ENCODE data around the gene GRXCR2.
"Not testable (repeated sequence)": the region's sequence is repeated elsewhere in the genome, so short reads cannot be mapped to it uniquely, and the experiment has no call there.

GRXCR2 gene

GRCh38 chr5:145872914-145873313 is at the start of gene GRXCR2:
Gene GRXCR2 (minus strand): TSS chr5:145873014. CDS start chr5:145872968, 46 bp downstream.
- no peak for DNase-seq (ENCODE audit: low read depth in 2 of 2)

- DNase-seq (ENCODE audit: low read depth in 2 of 2) = no peak
These were observed 49.2 kb upstream of the GRXCR2 start for GRCh38 chr5:145922059-145922458.

GRCh38 chr5:145921211-145921610 is 48.4 kb upstream of the GRXCR2 start:
- no peak for DNase-seq (ENCODE audit: low read depth in 2 of 2)

GRCh38 chr5:145920542-145921210 is 47.9 kb upstream of the GRXCR2 start:
- no peak for DNase-seq (ENCODE audit: low read depth in 2 of 2)

GRCh38 chr5:145919413-145919812 is 46.6 kb upstream of the GRXCR2 start:
- DNase-seq (ENCODE audit: low read depth in 2 of 2) = no peak

GRCh38 chr5:145918397-145918796 is 45.6 kb upstream of the GRXCR2 start:
- no peak for DNase-seq (ENCODE audit: low read depth in 2 of 2)

- no peak for DNase-seq (ENCODE audit: low read depth in 2 of 2)
These were observed 44.5 kb upstream of the GRXCR2 start for GRCh38 chr5:145917288-145917687.

GRCh38 chr5:145915970-145916638 is 43.3 kb upstream of the GRXCR2 start:
- no peak for DNase-seq (ENCODE audit: low read depth in 2 of 2)

- no peak for DNase-seq (ENCODE audit: low read depth in 2 of 2)
These were observed 40.9 kb upstream of the GRXCR2 start for GRCh38 chr5:145913701-145914100.

GRCh38 chr5:145912594-145912993 is 39.8 kb upstream of the GRXCR2 start:
- DNase-seq (ENCODE audit: low read depth in 2 of 2) = no peak

GRCh38 chr5:145912019-145912418 is 39.2 kb upstream of the GRXCR2 start:
- DNase-seq (ENCODE audit: low read depth in 2 of 2) = no peak

GRCh38 chr5:145911164-145911563 is 38.4 kb upstream of the GRXCR2 start:
- DNase-seq (ENCODE audit: low read depth in 2 of 2) = no peak

- no peak for DNase-seq (ENCODE audit: low read depth in 2 of 2)
These were observed 35.6 kb upstream of the GRXCR2 start for GRCh38 chr5:145908206-145908960.

- DNase-seq (ENCODE audit: low read depth in 2 of 2) = no peak
These were observed 33.6 kb upstream of the GRXCR2 start for GRCh38 chr5:145906401-145906800.

- DNase-seq (ENCODE audit: low read depth in 2 of 2) = no peak
These were observed 31.9 kb upstream of the GRXCR2 start for GRCh38 chr5:145904743-145905142.

GRCh38 chr5:145903867-145904266 is 31.1 kb upstream of the GRXCR2 start:
- DNase-seq (ENCODE audit: low read depth in 2 of 2) = no peak

GRCh38 chr5:145903113-145903512 is 30.3 kb upstream of the GRXCR2 start:
- no peak for DNase-seq (ENCODE audit: low read depth in 2 of 2)

GRCh38 chr5:145902421-145902820 is 29.6 kb upstream of the GRXCR2 start:
- DNase-seq (ENCODE audit: low read depth in 2 of 2) = no peak

GRCh38 chr5:145898171-145898570 is 25.4 kb upstream of the GRXCR2 start:
- DNase-seq (ENCODE audit: low read depth in 2 of 2) = no peak

- DNase-seq (ENCODE audit: low read depth in 2 of 2) = not testable (repeated sequence)
These were observed 18.6 kb upstream of the GRXCR2 start for GRCh38 chr5:145891378-145891777.

- DNase-seq (ENCODE audit: low read depth in 2 of 2) = no peak
These were observed 16.8 kb upstream of the GRXCR2 start for GRCh38 chr5:145889611-145890010.

- no peak for DNase-seq (ENCODE audit: low read depth in 2 of 2)
These were observed 15.3 kb upstream of the GRXCR2 start for GRCh38 chr5:145887976-145888574.

Data from stimulated activated CD8-positive, alpha-beta memory T cell treated with anti-CD3 and anti-CD28 coated beads, Interleukin-2, amount 100 ng/mL, for 48 hours (primary cell).